Measurements from ENCODE around the gene SARDH.

Gene SARDH

GRCh38 chr9:133661846-133662540 lies 76.2 kb downstream of the SARDH start:
- no peak for DNase-seq

DNA sequence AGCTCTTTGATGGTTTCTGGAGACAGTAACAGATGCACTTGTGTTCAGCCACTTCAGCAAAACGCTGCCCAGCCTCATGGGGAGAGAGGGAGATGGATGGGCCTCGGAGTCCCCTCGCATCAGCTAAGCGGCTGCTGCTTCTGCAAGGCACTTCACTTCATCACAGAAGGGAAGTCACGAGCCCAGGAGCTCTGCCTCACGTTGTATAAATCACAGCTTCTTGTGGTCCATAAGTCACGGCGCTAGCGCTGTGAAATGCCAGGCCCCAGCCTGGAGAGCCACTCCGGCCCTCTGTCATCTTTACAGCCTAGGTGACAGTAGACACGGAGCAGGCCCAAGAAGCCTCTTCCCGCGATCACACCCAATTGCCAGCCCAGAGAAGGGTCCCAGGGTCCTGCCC lies 78.6 kb downstream of the SARDH start:
- no peak for DNase-seq

- peak; percentile 19 for DNase-seq
These were observed 79.4 kb downstream of the SARDH start for GRCh38 chr9:133658442-133659431.

DNA sequence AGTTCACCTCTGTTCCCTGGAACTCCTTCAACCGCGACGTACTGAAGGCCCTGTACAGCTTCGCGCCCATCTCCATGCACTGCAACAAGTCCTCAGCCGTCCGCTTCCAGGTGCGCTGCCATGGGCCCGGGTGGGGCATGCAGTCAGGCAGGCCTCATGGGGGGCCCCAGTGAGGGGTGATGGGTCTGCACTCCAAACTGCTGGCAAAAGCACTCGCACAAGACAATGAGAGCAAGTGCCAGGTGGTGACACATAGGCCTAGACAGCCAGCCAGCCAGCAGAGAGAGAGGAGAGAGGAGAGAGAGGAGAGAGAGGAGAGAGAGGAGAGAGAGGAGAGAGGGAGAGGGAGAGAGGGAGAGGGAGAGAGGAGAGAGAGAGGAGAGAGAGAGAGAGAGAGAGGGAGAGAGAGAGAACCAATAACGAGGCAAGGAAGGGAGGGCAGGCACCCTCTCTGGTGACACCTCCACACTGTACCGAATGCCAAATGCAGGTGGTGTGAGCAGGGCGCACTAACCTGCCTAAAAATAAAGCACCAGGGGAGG lies 81.0 kb downstream of the SARDH start:
- no peak for DNase-seq

GRCh38 chr9:133656211-133657119 lies 81.7 kb downstream of the SARDH start:
- peak; percentile 14 for DNase-seq

- DNase-seq, result no peak
These were observed 82.5 kb downstream of the SARDH start for GRCh38 chr9:133655701-133656100.

GRCh38 chr9:133654736-133655657 lies 83.2 kb downstream of the SARDH start:
- DNase-seq, result no peak

- no peak for DNase-seq
These were observed 84.5 kb downstream of the SARDH start for GRCh38 chr9:133653638-133654037.

DNA sequence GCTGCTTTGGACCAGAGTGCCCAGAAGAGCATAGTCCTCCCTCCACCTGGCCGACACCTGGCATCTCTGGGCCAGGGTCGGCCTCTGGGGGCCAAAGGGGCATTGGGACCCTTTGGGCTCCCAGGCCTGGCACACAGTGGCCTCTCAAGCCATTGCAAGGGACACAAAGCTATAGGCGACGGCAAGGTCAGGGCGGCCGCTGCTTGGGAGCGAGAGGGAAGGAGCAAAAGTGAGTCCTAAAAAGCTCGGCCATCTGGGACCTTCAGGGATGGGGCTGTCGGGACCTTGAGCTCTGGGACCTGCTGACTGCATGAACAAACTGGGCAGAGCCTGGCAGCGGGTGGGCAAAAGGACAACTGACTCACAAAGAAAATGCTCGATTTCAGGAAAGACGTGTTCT lies 88.1 kb downstream of the SARDH start:
- DNase-seq, result no peak

GRCh38 chr9:133649194-133649593 lies 89.0 kb downstream of the SARDH start:
- no peak for DNase-seq

DNA sequence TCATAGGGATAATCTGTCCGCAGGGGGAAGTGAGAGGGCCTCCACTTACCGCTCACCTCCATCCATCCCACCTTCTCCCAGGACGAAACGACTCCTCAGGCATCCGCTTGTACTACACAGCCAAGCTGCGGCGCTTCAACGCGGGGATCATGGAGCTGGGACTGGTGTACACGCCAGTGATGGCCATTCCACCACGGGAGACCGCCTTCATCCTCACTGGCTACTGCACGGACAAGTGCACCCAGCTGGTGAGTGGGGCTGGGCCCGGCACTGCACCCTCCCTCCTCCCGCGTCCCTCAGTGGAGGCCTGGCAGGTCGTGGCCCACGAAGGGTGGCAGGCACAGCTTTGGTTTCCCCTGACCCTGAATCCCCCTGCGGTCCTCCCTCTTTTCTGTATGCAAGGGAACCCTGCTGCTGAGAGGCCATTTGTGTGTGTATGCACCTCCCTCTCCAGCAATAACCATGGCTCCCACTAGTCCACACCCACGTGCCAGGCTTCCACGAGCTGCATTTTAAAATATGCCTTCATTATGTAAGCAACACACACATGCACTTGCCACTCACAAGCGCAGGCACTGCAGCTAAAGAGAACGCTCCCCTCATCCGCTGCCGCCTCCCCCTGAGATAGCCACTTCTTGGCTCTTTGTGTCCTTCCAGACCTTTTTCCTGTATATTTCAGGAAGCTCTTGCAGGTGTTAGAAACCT lies 90.2 kb downstream of the SARDH start:
- no peak for DNase-seq

DNA sequence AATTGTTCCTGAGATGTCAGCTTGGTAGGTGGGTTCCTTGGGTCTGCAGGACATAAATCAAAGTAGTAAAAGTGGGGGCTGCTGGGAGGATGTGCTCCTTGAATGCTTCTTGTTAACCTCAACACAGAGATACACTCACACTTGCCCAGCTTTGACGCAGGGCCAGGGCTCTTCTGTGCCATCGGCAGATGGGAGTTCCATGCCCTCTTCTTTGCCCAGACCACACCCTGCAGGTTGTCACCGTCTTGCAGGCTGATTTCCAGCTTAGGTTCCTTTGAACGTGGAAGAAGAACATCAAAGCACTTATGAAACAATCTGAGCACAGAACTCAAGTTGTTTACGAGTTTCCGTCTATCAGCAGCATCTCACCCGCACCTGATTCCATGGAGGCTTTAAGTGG lies 91.0 kb downstream of the SARDH start:
- no peak for DNase-seq

DNA sequence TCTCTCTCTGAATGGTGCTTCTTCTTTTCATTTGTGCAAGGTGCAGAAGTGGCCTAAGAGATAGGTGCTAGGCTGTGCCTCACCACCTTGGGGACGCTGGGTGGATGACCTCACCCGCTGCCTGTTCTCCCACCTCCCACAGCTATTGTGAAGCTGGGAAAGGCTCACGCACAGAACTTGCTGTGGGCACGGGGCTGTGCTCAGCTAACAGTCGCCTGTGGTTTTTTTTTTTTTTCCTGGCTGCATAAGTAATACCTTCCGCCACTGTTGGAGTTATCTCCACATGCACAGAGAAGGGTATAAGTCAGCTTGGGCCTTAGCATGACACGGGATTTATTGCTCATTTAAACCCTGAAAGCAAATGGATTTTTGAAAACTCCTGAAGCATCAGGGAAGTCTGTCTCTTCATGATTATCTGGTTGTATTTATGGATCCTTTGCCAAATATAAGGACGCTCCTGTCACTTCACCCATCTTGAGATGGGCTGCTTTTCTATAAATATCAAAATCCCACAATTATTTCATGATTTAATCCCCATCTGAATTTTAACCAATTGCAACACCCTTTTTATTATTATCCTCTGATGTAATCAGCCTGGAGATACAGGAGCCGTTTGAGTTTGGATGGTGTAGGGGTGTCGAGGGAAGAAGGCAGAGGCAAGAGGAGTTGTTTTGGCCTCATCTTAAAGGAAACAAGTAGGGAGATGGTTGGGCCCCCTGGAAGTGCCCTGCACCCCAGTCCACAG lies 93.0 kb downstream of the SARDH start:
- DNase-seq, result no peak

GRCh38 chr9:133643978-133644760 lies 94.0 kb downstream of the SARDH start:
- DNase-seq, result no peak

DNA sequence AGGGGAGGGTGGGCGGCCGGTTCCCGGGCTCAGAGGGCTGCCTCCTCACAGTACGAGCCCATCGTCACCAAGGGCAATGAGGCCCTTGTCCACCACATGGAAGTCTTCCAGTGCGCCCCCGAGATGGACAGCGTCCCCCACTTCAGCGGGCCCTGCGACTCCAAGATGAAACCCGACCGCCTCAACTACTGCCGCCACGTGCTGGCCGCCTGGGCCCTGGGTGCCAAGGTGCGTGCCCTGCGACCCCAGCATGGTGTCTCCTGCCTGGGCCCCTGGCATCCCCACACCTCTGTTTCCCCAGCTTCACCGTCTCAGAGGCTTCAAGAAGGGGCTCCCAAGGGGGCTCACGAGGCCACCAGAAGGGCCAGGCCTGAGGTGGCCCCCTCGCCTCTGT lies 94.8 kb downstream of the SARDH start:
- DNase-seq, result no peak

GRCh38 chr9:133642708-133643361 lies 95.3 kb downstream of the SARDH start:
- DNase-seq, result no peak

GRCh38 chr9:133641861-133642595 lies 96.1 kb downstream of the SARDH start:
- no peak for DNase-seq

DNA sequence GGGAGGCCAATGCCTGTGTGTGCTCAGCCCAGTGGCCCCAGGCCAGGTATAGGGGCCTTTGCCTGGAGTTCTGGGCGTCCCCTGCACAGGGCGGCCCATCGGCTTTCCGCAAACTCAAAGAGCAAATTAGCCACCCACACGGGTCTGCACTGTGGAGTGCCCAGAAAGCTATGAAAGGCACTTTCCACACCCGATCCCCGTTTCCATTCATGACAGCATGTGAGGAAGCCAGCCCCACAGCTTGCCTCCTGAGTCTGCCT lies 96.8 kb downstream of the SARDH start:
- no peak for DNase-seq
